GM06990 (cell line): ENCODE data around the gene UNC13B.
"Not testable (repeated sequence)": the region's sequence is repeated elsewhere in the genome, so short reads cannot be mapped to it uniquely, and the experiment has no call there.

ENCODE experiments used
- DNase-seq: peaks from one replicate; pipeline ENCODE4 v3.0.0-alpha.2; 2011; ENCODE audit not compliant: insufficient read length; ENCODE audit errors: extremely low read depth
- H3K27me3 ChIP-seq: replicated peaks from 2 replicates; pipeline ENCODE4 v1.6.0; 2011; ENCODE audit warnings: low read length; ENCODE audit not compliant: control insufficient read depth, insufficient read depth
- H3K36me3 ChIP-seq: 2 replicates; pipeline ENCODE4 v1.5.1; 2011; ENCODE audit warnings: low read length; ENCODE audit not compliant: control insufficient read depth, insufficient read depth
- H3K4me3 ChIP-seq: replicated peaks from 2 replicates; pipeline ENCODE4 v1.5.1; 2011; ENCODE audit warnings: low read depth, mild to moderate bottlenecking, control low read depth, low read length
- CTCF ChIP-seq: IDR thresholded peaks from 2 replicates; pipeline ENCODE4 v1.5.1; 2011; ENCODE audit warnings: low read length, control low read depth, mild to moderate bottlenecking, inconsistent platforms; ENCODE audit not compliant: insufficient read depth, poor library complexity, severe bottlenecking

Gene UNC13B

DNA sequence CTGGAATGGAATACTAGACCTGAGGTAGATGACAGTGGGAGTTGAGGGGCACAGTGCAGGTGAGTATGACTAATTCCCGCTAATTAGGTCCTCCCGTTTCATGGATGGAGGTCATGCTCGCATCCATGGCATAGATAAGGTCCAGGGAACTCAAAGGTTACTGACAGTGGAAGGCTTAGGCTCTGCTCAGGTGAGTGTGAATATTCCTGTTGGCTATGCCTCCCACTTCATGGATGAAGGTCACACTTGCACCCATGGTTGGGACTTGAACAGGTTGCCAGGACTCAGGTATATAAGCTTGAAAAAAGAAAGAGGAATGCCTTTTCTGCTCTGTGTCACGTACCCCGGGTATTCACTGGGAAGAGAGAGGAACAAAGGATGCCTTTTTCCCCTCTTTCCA is 19.8 kb upstream of the UNC13B start:
- TF ChIP-seq CTCF, result no peak
- H3K4me3 ChIP-seq, result no peak overlapping the region

GRCh38 chr9:35147941-35148563 is 13.8 kb upstream of the UNC13B start:
- H3K4me3 ChIP-seq, H3K36me3 ChIP-seq, H3K27me3 ChIP-seq, DNase-seq: not testable (repeated sequence)

More for the DNA sequence above, 19.8 kb upstream of the UNC13B start:
- Histone ChIP-seq H3K27me3 (no peaks in the 10 kb centered on the region), H3K36me3 (no peaks in the 10 kb centered on the region)
- no peak for DNase-seq

- H3K27me3 ChIP-seq, result no peaks in the 10 kb centered on the region
- no peak for DNase-seq
Observed at GRCh38 chr9:35152926-35153325, 8.9 kb upstream of the UNC13B start.

DNA sequence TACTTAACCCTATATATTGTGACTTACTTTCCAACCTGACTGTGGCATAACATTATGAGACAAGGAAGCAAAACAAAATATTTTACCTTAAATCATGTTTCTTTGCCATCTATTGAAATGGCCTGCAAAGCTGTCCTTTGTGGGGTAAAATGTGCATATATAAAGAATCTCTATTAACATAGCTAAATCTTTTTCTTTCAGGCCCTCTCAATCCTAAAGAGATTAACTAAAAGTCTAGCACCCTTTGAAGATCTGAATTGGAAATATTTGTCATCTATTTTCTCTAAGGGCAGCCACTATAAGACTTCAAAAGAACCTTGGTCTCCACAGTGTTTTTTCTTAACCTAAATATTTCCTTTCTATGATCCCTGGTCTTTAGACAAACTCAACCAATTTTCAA is 5.0 kb upstream of the UNC13B start:
- H3K27me3 ChIP-seq, result no peaks in the 10 kb centered on the region
- H3K4me3 ChIP-seq, result no peak overlapping the region
- no peak for TF ChIP-seq CTCF
- no peak for DNase-seq
- H3K36me3 ChIP-seq, result no peaks in the 10 kb centered on the region

More at GRCh38 chr9:35152926-35153325, 8.9 kb upstream of the UNC13B start:
- H3K36me3 ChIP-seq, result no peaks in the 10 kb centered on the region
- H3K4me3 ChIP-seq, result no peak overlapping the region
- no peak for TF ChIP-seq CTCF

DNA sequence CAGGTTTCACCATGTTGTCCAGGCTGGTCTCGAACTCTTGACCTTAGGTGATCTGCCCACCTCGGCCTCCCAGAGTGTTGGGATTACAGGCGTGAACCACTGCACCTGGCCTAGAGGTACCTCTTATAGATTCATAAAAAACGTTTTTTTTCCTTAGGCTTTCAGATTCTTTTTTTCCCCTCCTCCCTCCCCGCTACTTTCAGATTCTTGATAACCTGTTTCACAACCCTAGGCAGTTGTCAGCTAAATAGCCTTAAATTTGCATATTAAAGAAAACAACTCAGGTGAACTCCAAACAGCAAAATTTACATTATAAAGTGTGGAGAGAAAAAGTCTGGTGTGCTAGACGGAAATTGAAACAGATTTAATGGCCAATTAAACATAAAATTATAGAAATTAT is 4.0 kb upstream of the UNC13B start:
- not testable (repeated sequence) for H3K4me3 ChIP-seq, H3K27me3 ChIP-seq, H3K36me3 ChIP-seq, DNase-seq

- Histone ChIP-seq H3K36me3 (no peaks in the 10 kb centered on the region), H3K27me3 (no peaks in the 10 kb centered on the region), H3K4me3 (peak overlapping the region; percentile 19; the same call in 1 of the 2 replicates)
- no peak for TF ChIP-seq CTCF
- peak; percentile 17 for DNase-seq
Observed at GRCh38 chr9:35158501-35159280, 3.1 kb upstream of the UNC13B start.
